K562 (cell line): Measurements from ENCODE around the gene ANXA8.

ENCODE experiments used
- CHAMP1 ChIP-seq: fragments of 450-650 bp; IDR thresholded peaks from 2 replicates; pipeline ENCODE4 v1.6.1; 2016; ENCODE audit warnings: mild to moderate bottlenecking
- CHD2 ChIP-seq: IDR thresholded peaks from 2 replicates; pipeline ENCODE4 v1.6.1; 2011; ENCODE audit warnings: low read depth, low read length
- CTCF ChIP-seq, 3 experiments: IDR thresholded peaks in 2 of 3; conservative IDR thresholded peaks in 1 of 3; 2 replicates each; pipeline ENCODE4 v1.5.1; 2011 to 2012; ENCODE audit warnings: low read length in 3 of 3, mild to moderate bottlenecking in 3 of 3, control low read depth in 2 of 3, improper control_type of control experiment in 1 of 3, inconsistent platforms in 1 of 3, low read depth in 1 of 3, mixed read lengths in 1 of 3, moderate library complexity in 1 of 3; ENCODE audit not compliant: insufficient read depth in 2 of 3
- HDAC3 ChIP-seq: fragments of 450-650 bp; IDR thresholded peaks from 2 replicates; pipeline ENCODE4 v1.6.1; 2018; ENCODE audit warnings: borderline replicate concordance, mild to moderate bottlenecking, moderate library complexity; ENCODE audit not compliant: partially characterized antibody
- MEIS2 ChIP-seq: fragments of 450-650 bp; IDR thresholded peaks from 2 replicates; pipeline ENCODE4 v1.6.1; 2014; ENCODE audit warnings: mild to moderate bottlenecking; ENCODE audit not compliant: partially characterized antibody
- POLR2AphosphoS5 ChIP-seq: IDR thresholded peaks from 2 replicates; pipeline ENCODE4 v1.6.1; 2011; ENCODE audit warnings: mild to moderate bottlenecking, low read depth, low read length, moderate library complexity; ENCODE audit not compliant: control insufficient read depth, insufficient read depth
- TCF7L2 ChIP-seq: fragments of 150-350 bp; IDR thresholded peaks from 2 replicates; pipeline ENCODE4 v1.6.1; 2016; ENCODE audit warnings: low read depth, mild to moderate bottlenecking, low read length, moderate library complexity
- TFAM ChIP-seq: fragments of 250-450 bp; sonication (Bioruptor Pico); conservative IDR thresholded peaks from 2 replicates; pipeline ENCODE4 v1.5.0; 2021; ENCODE audit warnings: mild to moderate bottlenecking, moderate library complexity
- ZNF3 ChIP-seq: fragments of 250-450 bp; sonication (Bioruptor Pico); IDR thresholded peaks from 2 replicates; pipeline ENCODE4 v1.5.0; 2021; ENCODE audit warnings: mild to moderate bottlenecking, moderate library complexity

GRCh38 chr10:47454780-47455058, 29.2 kb downstream of the ANXA8 start:
- no peak for TF ChIP-seq TFAM (CRISPR knock-in tag)
- TF ChIP-seq ZNF3 (CRISPR knock-in tag), result no peak
- no peak for TF ChIP-seq MEIS2
- TF ChIP-seq CHAMP1, result no peak
- TF ChIP-seq CHD2, result no peak
- no peak for TF ChIP-seq HDAC3
- TF ChIP-seq POLR2AphosphoS5, result no peak
- TF ChIP-seq CTCF (IDR thresholded peaks at IDR 0.05 in 2 of 3, conservative IDR thresholded peaks at IDR 0.05 in 1 of 3; ENCODE audit: insufficient read depth in 2 of 3, low read depth in 1 of 3, low read length in 3 of 3), result no peak
- TF ChIP-seq TCF7L2, result no peak
